SK-N-SH (cell line): ENCODE data around the gene DYRK4. TPM values are rescaled to one million over a fixed set of nuclear protein-coding genes. Genes with fewer than 3 reads are reported as not detected.

Experiments used
- CTCF ChIA-PET: fragments of 300-600, 350-600 bp; formaldehyde crosslinking; extraction: SDS; loops from one replicate; lab custom pipeline; 2021; lab: Yijun Ruan, JAX
- POLR2A ChIA-PET: fragments of 350-600 bp; sonication (Branson Sonifier 250); formaldehyde crosslinking; extraction: SDS; loops from one replicate; lab custom pipeline; 2020; ENCODE audit warnings: antibody characterized with exemption, inconsistent platforms; lab: Yijun Ruan, JAX
- DNase-seq: peaks from one replicate; pipeline ENCODE4 v3.0.0; 2012
- H2AFZ ChIP-seq: fragments of 200-600 bp; sonication (generic); 2 replicates; pipeline ENCODE4 v1.8.1; 2016; ENCODE audit warnings: antibody characterized with exemption, mild to moderate bottlenecking, low read depth
- H3F3A ChIP-seq: fragments of 200-600 bp; sonication (generic); replicated peaks from 2 replicates; pipeline ENCODE3; 2016; ENCODE audit warnings: antibody characterized with exemption, mild to moderate bottlenecking; ENCODE audit not compliant: insufficient read depth
- H3K27ac ChIP-seq, 2 experiments: fragments of 200-500 bp in 1 of 2; fragments of 200-600 bp in 1 of 2; sonication (Bioruptor generic) in 1 of 2; sonication (generic), shearing (Covaris generic) in 1 of 2; 2 replicates each; pipeline versions ENCODE4 v1.5.1 to v1.6.1; 2014 to 2016; ENCODE audit warnings: low read depth in 2 of 2, inconsistent platforms in 1 of 2, low read length in 1 of 2, mild to moderate bottlenecking in 1 of 2, mixed read lengths in 1 of 2
- H3K27me3 ChIP-seq: fragments of 200-600 bp; sonication (generic), shearing (Covaris generic); 2 replicates; pipeline ENCODE4 v1.6.1; 2016; ENCODE audit warnings: mixed run types; ENCODE audit not compliant: insufficient read depth
- H3K36me3 ChIP-seq, 2 experiments: fragments of 200-500 bp in 1 of 2; fragments of 200-600 bp in 1 of 2; sonication (Bioruptor generic) in 1 of 2; sonication (generic) in 1 of 2; replicated peaks in 1 of 2; 2 replicates each; pipeline versions ENCODE3 to v1.5.1; 2014 to 2016; ENCODE audit warnings: low read length in 1 of 2, mild to moderate bottlenecking in 1 of 2; ENCODE audit not compliant: insufficient read depth in 2 of 2, control insufficient read depth in 1 of 2
- H3K4me1 ChIP-seq, 2 experiments: fragments of 200-500 bp in 1 of 2; fragments of 200-600 bp in 1 of 2; sonication (Bioruptor generic) in 1 of 2; sonication (generic), shearing (Covaris generic) in 1 of 2; 2 replicates each; pipeline versions ENCODE4 v1.5.1 to v1.6.1; 2014 to 2016; ENCODE audit warnings: low read depth in 1 of 2, low read length in 1 of 2, mixed run types in 1 of 2; ENCODE audit not compliant: insufficient read depth in 2 of 2, control insufficient read depth in 1 of 2
- H3K4me2 ChIP-seq: fragments of 200-600 bp; sonication (generic), shearing (Covaris generic); 2 replicates; pipeline ENCODE4 v1.6.1; 2017; ENCODE audit warnings: mixed run types
- H3K4me3 ChIP-seq, 2 experiments: fragments of 200-500 bp in 1 of 2; fragments of 200-600 bp in 1 of 2; sonication (Bioruptor generic) in 1 of 2; sonication (generic), shearing (Covaris generic) in 1 of 2; 2 replicates each; pipeline versions ENCODE4 v1.5.1 to v1.8.1; 2014 to 2016; ENCODE audit warnings: low read depth in 2 of 2, inconsistent platforms in 1 of 2, low read length in 1 of 2, mild to moderate bottlenecking in 1 of 2, mixed read lengths in 1 of 2, moderate library complexity in 1 of 2
- H3K79me2 ChIP-seq: fragments of 200-600 bp; sonication (generic); 2 replicates; pipeline ENCODE4 v1.8.1; 2017; ENCODE audit warnings: mild to moderate bottlenecking; ENCODE audit not compliant: insufficient read depth
- H3K9ac ChIP-seq: fragments of 200-600 bp; sonication (generic); 2 replicates; pipeline ENCODE4 v1.6.1; 2017; ENCODE audit warnings: mixed run types
- H3K9me2 ChIP-seq: fragments of 200-600 bp; sonication (generic); 2 replicates; pipeline ENCODE4 v1.6.1; 2017; ENCODE audit warnings: mixed run types
- H3K9me3 ChIP-seq: fragments of 200-600 bp; sonication (generic); 2 replicates; pipeline ENCODE4 v1.6.1; 2017; ENCODE audit warnings: mixed run types, mild to moderate bottlenecking, moderate library complexity
- H4K20me1 ChIP-seq: fragments of 200-600 bp; sonication (generic); 2 replicates; pipeline ENCODE4 v1.6.1; 2017; ENCODE audit warnings: mild to moderate bottlenecking, mixed run types; ENCODE audit not compliant: insufficient read depth
- EP300 ChIP-seq, 2 experiments: IDR thresholded peaks; 2 replicates each; pipeline versions ENCODE4 v1.4.0 to v1.6.1; 2012; ENCODE audit warnings: borderline replicate concordance in 1 of 2, low read depth in 1 of 2, low read length in 1 of 2
- EZH2phosphoT487 ChIP-seq: fragments of 200-600 bp; sonication (generic); IDR thresholded peaks from 2 replicates; pipeline ENCODE4 v1.6.1; 2017; ENCODE audit warnings: low read depth, mixed run types, mild to moderate bottlenecking, antibody characterized with exemption, moderate library complexity, borderline replicate concordance
- FOSL2 ChIP-seq: IDR thresholded peaks from 2 replicates; pipeline ENCODE4 v1.4.0; 2012; ENCODE audit warnings: low read depth, mild to moderate bottlenecking, moderate library complexity, borderline replicate concordance
- FOXM1 ChIP-seq: IDR thresholded peaks from 2 replicates; pipeline ENCODE4 v1.4.0; 2012; ENCODE audit warnings: low read depth, mild to moderate bottlenecking
- GABPA ChIP-seq: IDR thresholded peaks from 2 replicates; pipeline ENCODE4 v1.4.0; 2012; ENCODE audit warnings: low read depth, mild to moderate bottlenecking
- IRF3 ChIP-seq: fragments of 150-350 bp; IDR thresholded peaks from 2 replicates; pipeline ENCODE4 v1.6.1; 2016; ENCODE audit warnings: mild to moderate bottlenecking, low read depth, low read length
- NRF1 ChIP-seq: IDR thresholded peaks from 2 replicates; pipeline ENCODE4 v1.6.1; 2012; ENCODE audit warnings: low read depth, mild to moderate bottlenecking, low read length
- PBX3 ChIP-seq: IDR thresholded peaks from 2 replicates; pipeline ENCODE4; 2012
- REST ChIP-seq: IDR thresholded peaks from 2 replicates; pipeline ENCODE4 v1.6.1; 2012; ENCODE audit warnings: mild to moderate bottlenecking, low read depth, low read length, moderate library complexity
- TAF1 ChIP-seq: IDR thresholded peaks from 2 replicates; pipeline ENCODE4 v1.6.1; 2012; ENCODE audit warnings: low read depth, mild to moderate bottlenecking, low read length, moderate library complexity, borderline replicate concordance
- TEAD4 ChIP-seq: IDR thresholded peaks from 2 replicates; pipeline ENCODE4 v1.4.0; 2012; ENCODE audit warnings: mild to moderate bottlenecking, borderline replicate concordance; ENCODE audit not compliant: insufficient read depth
- USF1 ChIP-seq: IDR thresholded peaks from 2 replicates; pipeline ENCODE4 v1.4.0; 2012; ENCODE audit warnings: low read depth, borderline replicate concordance
- USF2 ChIP-seq: fragments of 150-350 bp; IDR thresholded peaks from 2 replicates; pipeline ENCODE4 v1.6.1; 2017; ENCODE audit warnings: antibody characterized with exemption, low read length, low read depth, borderline replicate concordance
- YY1 ChIP-seq: IDR thresholded peaks from 2 replicates; pipeline ENCODE4 v1.4.0; 2012; ENCODE audit warnings: low read depth, mild to moderate bottlenecking
- WGBS: methylation state at CpG from one replicate; pipeline ENCODE4 v1.1.6; 2017; ENCODE audit warnings: low lambda C conversion rate; 5-methylcytosine and 5-hydroxymethylcytosine counted together
- polyA plus RNA-seq, 3 experiments: library from polyadenylated mRNA; depleted of rRNA; stranded (reverse); fragments of >200 nt; gene quantifications; 2 replicates each; pipeline ENCODE4 v1.2.3, GENCODE V29; 2012

Gene DYRK4
- polyA plus RNA-seq, 1 of the 3 experiments (the other 2 are of a cell fraction) = 38.6 TPM

DNA sequence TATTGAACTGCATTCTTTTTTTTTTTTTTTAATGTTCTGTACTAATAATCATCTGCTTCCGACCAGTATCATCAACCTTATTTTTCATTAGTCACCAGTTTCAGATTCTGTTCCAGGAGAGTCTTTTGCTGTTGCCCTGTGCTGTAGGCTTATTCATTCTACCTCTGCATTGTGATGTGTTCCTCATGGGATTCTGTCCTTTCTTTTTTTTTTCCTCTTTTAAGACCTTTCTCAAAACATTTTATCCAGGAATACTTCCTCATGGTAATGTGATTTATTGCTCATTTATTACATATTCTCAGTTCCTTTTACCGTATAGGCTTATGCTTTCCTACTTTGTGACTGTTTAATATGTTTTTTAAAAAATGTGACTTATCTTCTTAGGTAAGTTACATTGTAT is 91.7 kb downstream of the DYRK4 start:
- Histone ChIP-seq H3K4me1 (peaks cover 10 to 11% of the 10 kb centered on the region in 2 experiments; a peak in 3 of 4 replicates), H3K9ac (no peak overlapping the region), H3K4me2 (no peak overlapping the region), H3K27me3 (no peaks in the 10 kb centered on the region), H3K79me2 (peaks cover 45% of the 10 kb centered on the region), H3K27ac (no peak overlapping the region), H3K9me3 (no peaks in the 10 kb centered on the region), H3K36me3 (peaks cover 28 to 44% of the 10 kb centered on the region in 2 experiments), H4K20me1 (no peaks in the 10 kb centered on the region), H2AFZ (no peak overlapping the region), H3K9me2 (no peaks in the 10 kb centered on the region), H3F3A (peaks cover 7% of the 10 kb centered on the region), H3K4me3 (no peak overlapping the region)
- POLR2A ChIA-PET = no interaction called here
- TF ChIP-seq TAF1 (no peak), YY1 (no peak), USF1 (no peak), USF2 (no peak), PBX3 (no peak), EP300 (IDR thresholded peaks at IDR 0.05; ENCODE audit: borderline replicate concordance in 1 of 2, low read depth in 1 of 2, low read length in 1 of 2) (no peak), FOXM1 (no peak), GABPA (no peak), NRF1 (no peak), IRF3 (no peak), REST (no peak), EZH2phosphoT487 (no peak), TEAD4 (no peak), FOSL2 (no peak)
- WGBS = 88% methylated on average over 2 of the region's 2 CpGs
- CTCF ChIA-PET = interaction anchor here (1.5 kb wide), 1 partner anchor 104 kb away, joined by 4 read pairs; no protein-coding TSS in a partner anchor
- DNase-seq = no peak

Other genes with a start within 250 kb of the DYRK4 start
- 8.3 and 11.2 TPM in 2 replicates for gene TIGAR, start 241.0 kb upstream of the DYRK4 start, polyA plus RNA-seq (2012; rRNA removed)
- not detected in 2 replicates for gene FGF23, start 182.5 kb upstream of the DYRK4 start, polyA plus RNA-seq (2012; rRNA removed)
- not detected in 2 replicates for gene FGF6, start 116.4 kb upstream of the DYRK4 start, polyA plus RNA-seq (2012; rRNA removed)
- gene RAD51AP1, start 23.3 kb upstream of the DYRK4 start, polyA plus RNA-seq (2012; rRNA removed) = 6.0 and 7.1 TPM in 2 replicates
- gene AKAP3, start 86.8 kb downstream of the DYRK4 start, polyA plus RNA-seq (2012; rRNA removed) = 0.12 and 0.24 TPM in 2 replicates
- 53.0 and 55.9 TPM in 2 replicates for gene NDUFA9, start 86.9 kb downstream of the DYRK4 start, polyA plus RNA-seq (2012; rRNA removed)
- gene GALNT8, start 158.2 kb downstream of the DYRK4 start, polyA plus RNA-seq (2012; rRNA removed) = not detected in 2 replicates